Adipocyte (in vitro differentiated cells): Measurements from ENCODE around the gene SLC7A5.
A peak's percentile ranks its signal among the peaks of the same experiment; 100 is the strongest.
"Not testable (repeated sequence)": the region's sequence is repeated elsewhere in the genome, so short reads cannot be mapped to it uniquely, and the experiment has no call there.

ENCODE experiments used
- DNase-seq: peaks from one replicate; pipeline ENCODE4 v3.0.0-alpha.2; 2015; ENCODE audit warnings: low read depth
- H3K27me3 ChIP-seq: replicated peaks from 2 replicates; pipeline ENCODE4 v1.7.0; 2013; ENCODE audit warnings: mild to moderate bottlenecking, low read length, moderate library complexity; ENCODE audit not compliant: control insufficient read depth, insufficient read depth
- H3K36me3 ChIP-seq: 2 replicates; pipeline ENCODE4 v1.7.0; 2013; ENCODE audit warnings: low read length, mild to moderate bottlenecking, moderate library complexity; ENCODE audit not compliant: control insufficient read depth, insufficient read depth, severe bottlenecking
- H3K4me1 ChIP-seq: 2 replicates; pipeline ENCODE4 v1.7.0; 2013; ENCODE audit warnings: mild to moderate bottlenecking, low read length, moderate library complexity; ENCODE audit not compliant: control insufficient read depth, insufficient read depth
- H3K4me3 ChIP-seq: 2 replicates; pipeline ENCODE4 v1.7.0; 2013; ENCODE audit warnings: mild to moderate bottlenecking, low read length, moderate library complexity
- H3K9ac ChIP-seq: 2 replicates; pipeline ENCODE4 v1.7.0; 2013; ENCODE audit warnings: mild to moderate bottlenecking, low read length, moderate library complexity
- H3K9me3 ChIP-seq: 2 replicates; pipeline ENCODE4 v1.7.0; 2013; ENCODE audit warnings: mild to moderate bottlenecking, low read length, moderate library complexity; ENCODE audit not compliant: control insufficient read depth

Gene SLC7A5

DNA sequence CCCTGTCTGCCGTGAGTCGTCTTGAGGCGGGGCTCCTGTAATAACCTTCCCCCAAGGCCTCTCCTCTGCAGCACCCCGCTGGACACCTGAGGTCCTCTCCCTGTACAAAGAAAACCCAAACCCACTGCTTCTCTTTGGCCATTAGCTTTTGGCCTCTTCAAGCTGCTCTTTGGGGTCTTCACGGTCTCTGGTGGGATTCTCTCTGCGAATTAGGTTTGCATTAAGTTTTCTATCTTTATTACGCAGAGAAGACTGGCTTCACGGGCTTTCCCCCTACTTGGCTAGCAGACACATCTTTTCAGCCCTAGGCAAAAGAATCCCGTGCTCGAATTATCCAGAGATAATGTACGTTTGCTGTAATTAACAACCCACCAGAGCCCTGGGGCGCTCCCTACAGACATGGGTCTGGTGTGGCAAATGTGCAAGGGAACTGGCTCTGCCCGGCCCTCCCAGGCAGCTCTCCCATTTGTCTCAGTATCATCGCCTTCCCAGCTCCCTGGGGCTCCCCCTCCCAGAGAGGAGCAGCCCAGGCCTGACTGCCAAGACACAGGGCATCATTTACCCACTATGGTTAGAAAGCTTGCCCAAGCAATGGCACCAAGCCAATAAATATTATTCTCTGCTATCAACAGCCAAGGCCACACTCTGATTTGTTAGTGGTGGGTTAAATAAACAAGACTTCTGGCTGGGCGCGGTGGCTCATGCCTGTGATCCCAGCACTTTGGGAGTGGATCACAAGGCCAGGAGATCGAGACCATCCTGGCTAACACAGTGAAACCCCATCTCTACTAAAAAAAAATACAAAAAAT is 78.8 kb downstream of the SLC7A5 start:
- Histone ChIP-seq H3K4me3 (no peak overlapping the region), H3K9me3 (no peaks in the 10 kb centered on the region), H3K4me1 (peaks cover 7% of the 10 kb centered on the region), H3K36me3 (no peaks in the 10 kb centered on the region), H3K27me3 (peaks cover 9% of the 10 kb centered on the region), H3K9ac (no peak overlapping the region)
- peak; percentile 37 for DNase-seq

DNA sequence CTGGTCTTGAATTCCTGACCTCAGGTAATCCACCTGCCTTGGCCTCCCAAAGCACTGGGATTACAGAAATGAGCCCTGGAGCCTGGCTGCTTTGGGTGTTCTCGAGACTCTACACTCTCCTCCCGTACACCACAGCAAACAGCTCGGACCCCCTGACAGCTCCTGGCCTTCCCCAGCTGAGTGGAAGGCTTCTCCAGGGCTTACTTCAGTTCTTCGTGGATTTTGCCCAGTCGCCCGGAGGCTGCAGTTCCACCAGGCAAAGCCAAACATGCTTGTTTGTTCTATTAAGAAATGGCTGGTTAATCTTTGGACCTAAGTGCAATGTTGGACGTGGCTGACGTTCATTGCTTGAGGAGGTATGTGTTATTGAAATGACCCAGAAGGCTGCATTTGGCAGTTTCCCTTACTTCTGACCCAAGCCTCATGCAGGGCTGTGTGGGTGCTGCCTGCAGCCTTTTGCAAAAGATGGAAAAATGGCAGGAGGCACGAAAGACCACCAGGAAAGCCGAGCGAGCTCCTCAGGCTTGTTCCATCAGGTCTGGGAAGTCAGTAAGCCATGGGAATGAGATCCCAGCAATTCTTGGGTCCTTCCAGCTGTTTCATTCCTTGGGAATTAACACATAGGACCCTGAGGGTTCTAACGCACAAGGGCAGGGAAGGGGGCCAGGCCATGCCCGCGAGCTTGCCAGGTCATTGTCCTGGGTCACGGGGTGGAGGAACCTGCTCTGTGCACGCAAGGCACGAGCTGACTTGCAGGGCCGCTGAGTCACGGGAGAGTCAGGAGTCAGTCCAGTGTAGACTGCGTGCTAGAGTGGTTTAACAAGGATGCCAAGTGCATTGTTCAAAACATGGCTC is 79.6 kb downstream of the SLC7A5 start:
- Histone ChIP-seq H3K9ac (no peak overlapping the region), H3K36me3 (no peaks in the 10 kb centered on the region), H3K4me1 (peaks cover 7% of the 10 kb centered on the region), H3K4me3 (no peak overlapping the region), H3K27me3 (peaks cover 15% of the 10 kb centered on the region), H3K9me3 (no peaks in the 10 kb centered on the region)
- peak; percentile 58 for DNase-seq

GRCh38 chr16:87788730-87789436 is 80.4 kb downstream of the SLC7A5 start:
- not testable (repeated sequence) for H3K9ac ChIP-seq, H3K9me3 ChIP-seq, H3K36me3 ChIP-seq, DNase-seq, H3K4me3 ChIP-seq, H3K4me1 ChIP-seq
- H3K27me3 ChIP-seq, result peaks cover 15% of the 10 kb centered on the region

- not testable (repeated sequence) for DNase-seq, H3K36me3 ChIP-seq, H3K4me1 ChIP-seq, H3K9me3 ChIP-seq, H3K4me3 ChIP-seq, H3K9ac ChIP-seq
- H3K27me3 ChIP-seq, result peaks cover 24% of the 10 kb centered on the region
Measured at GRCh38 chr16:87787451-87788091, 81.7 kb downstream of the SLC7A5 start.

DNA sequence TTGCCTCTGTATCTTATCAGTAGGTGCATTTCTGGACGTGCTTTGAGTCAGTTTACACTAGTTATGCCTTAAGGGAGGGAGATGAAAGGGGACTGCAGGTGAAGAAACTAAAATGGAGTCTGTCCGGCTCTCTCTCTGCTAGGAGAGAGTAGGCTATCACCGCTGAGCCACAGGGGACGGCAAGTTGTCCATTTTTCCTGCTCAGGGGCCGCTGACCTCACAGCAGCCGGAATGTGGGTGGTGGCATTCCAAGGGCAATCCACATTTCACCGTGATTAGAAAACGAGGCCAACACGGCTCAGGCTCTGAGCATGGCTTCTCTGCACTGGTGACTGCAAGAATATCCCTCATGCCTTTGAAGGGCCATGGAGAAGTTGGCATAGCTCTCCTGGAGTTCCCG is 84.5 kb downstream of the SLC7A5 start:
- Histone ChIP-seq H3K27me3 (peaks cover 19% of the 10 kb centered on the region), H3K36me3 (no peaks in the 10 kb centered on the region), H3K9me3 (no peaks in the 10 kb centered on the region), H3K9ac (no peak overlapping the region), H3K4me1 (no peaks in the 10 kb centered on the region), H3K4me3 (no peak overlapping the region)
- peak; percentile 56 for DNase-seq

GRCh38 chr16:87782033-87782432 is 87.3 kb downstream of the SLC7A5 start:
- H3K4me3 ChIP-seq, result no peak overlapping the region
- no peaks in the 10 kb centered on the region for H3K9me3 ChIP-seq
- peaks cover 10% of the 10 kb centered on the region for H3K4me1 ChIP-seq
- H3K9ac ChIP-seq, result no peak overlapping the region
- H3K36me3 ChIP-seq, result no peaks in the 10 kb centered on the region
- H3K27me3 ChIP-seq, result peaks cover 14% of the 10 kb centered on the region
- no peak for DNase-seq

DNA sequence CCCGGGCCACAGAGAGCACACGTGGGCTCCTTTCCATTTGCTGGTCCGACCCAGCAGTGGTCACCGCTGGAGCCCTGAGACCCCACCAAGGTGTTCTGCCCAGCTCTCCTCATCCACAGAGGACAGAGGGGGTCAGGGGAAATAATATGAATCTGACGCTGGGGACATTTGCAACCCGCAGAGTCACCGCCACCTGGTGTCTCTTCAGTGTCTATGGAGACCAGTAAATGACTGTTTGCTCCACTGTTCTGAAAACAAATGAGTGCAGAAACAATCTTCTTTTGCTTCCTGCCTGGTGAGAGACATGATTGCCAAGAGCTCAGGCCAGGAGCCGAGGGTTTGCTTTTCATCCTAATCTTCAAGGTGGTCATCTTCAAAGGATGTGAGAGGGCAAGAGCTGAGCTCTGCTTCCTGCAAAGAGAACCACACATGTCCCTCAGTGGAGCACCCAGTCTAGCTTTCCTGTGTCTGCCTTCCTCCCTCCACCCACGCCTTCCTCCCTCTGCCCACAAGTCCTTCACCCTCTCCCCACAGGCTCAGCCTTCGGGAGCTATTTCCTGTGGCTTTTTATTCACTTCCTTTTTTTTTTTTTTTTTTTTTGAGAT is 88.8 kb downstream of the SLC7A5 start:
- peak; percentile 14 for DNase-seq
- H3K9me3 ChIP-seq, result no peaks in the 10 kb centered on the region
- no peaks in the 10 kb centered on the region for H3K36me3 ChIP-seq
- H3K27me3 ChIP-seq, result peaks cover 14% of the 10 kb centered on the region
- H3K4me1 ChIP-seq, result peaks cover 10% of the 10 kb centered on the region
- no peak overlapping the region for H3K9ac ChIP-seq
- no peak overlapping the region for H3K4me3 ChIP-seq
